Pancreas (tissue), 10 donors: ENCODE measurements around the gene DIPK1A. TPM values are rescaled to one million over a fixed set of nuclear protein-coding genes. Genes with fewer than 3 reads are reported as not detected.
A peak's percentile ranks its signal among the peaks of the same experiment; 100 is the strongest.

Source experiments
- ATAC-seq, 4 donors: fragments of 200-7000 bp; cut with Tn5 transposase; one replicate each; pipeline versions ENCODE4 v1.8.0 to v1.9.1; 2020; ENCODE audit warnings: mild to moderate bottlenecking in 4 of 4, moderate library complexity in 4 of 4
- DNase-seq, 6 donors: peaks; one replicate each; pipeline ENCODE4 v3.0.0-alpha.2; 2020
- FAIRE-seq: peaks from 2 replicates; lab custom pipeline; 2012; peaks lifted over from hg19 to GRCh38; lab: Jason Lieb, UNC
- H3K27ac ChIP-seq, 4 donors: fragments of 200-600 bp; sonication (generic); 1 replicate in 3 of 4; 2 replicates in 1 of 4; pipeline versions ENCODE4 v1.5.0 to v1.8.0; 2020
- H3K27me3 ChIP-seq, 4 donors: fragments of 200-600 bp; one replicate each; pipeline ENCODE4 v1.8.0; 2021
- H3K36me3 ChIP-seq, 3 donors: fragments of 200-600 bp; sonication (generic) in 1 of 3; one replicate each; pipeline versions ENCODE4 v1.5.0 to v1.8.0; 2020 to 2021
- H3K4me1 ChIP-seq, 3 donors: fragments of 200-600 bp; one replicate each; pipeline ENCODE4 v1.8.0; 2021
- H3K4me3 ChIP-seq, 4 donors: fragments of 200-600 bp; sonication (generic) in 2 of 4; one replicate each; pipeline versions ENCODE4 v1.5.0 to v1.8.0; 2020 to 2021
- H3K9me3 ChIP-seq, 4 donors: fragments of 200-600 bp; one replicate each; pipeline ENCODE4 v1.8.0; 2021
- CTCF ChIP-seq, 4 donors: fragments of 200-600 bp; sonication (generic) in 3 of 4; IDR thresholded peaks; one replicate each; pipeline versions ENCODE4 v1.5.0 to v1.8.0; 2021; ENCODE audit warnings: antibody characterized with exemption in 4 of 4
- whole genome bisulfite sequencing, 2 donors: extraction: QIAGEN DNeasy Blood & Tissue Kit; methylation state at CpG; one replicate each; pipeline ENCODE4 v1.1.7; 2013; 5-methylcytosine and 5-hydroxymethylcytosine counted together
- intact Hi-C, 3 donors: fragments of 100-400 bp; cut with DNase I; formaldehyde crosslinking; loops; one replicate each; pipeline versions ENCODE4 v1.11.1 to v1.14.2; 2022
- polyA plus RNA-seq, 2 donors: library from polyadenylated mRNA; stranded (reverse); fragments of 200-250 nt; gene quantifications; one replicate each; pipeline ENCODE4 v1.2.3, GENCODE V29; 2013
- total RNA-seq, 6 donors: library from RNA; stranded (reverse); fragmentation: NEBNext Ultra II Directional in 4 of 6; extraction: Animal tissue kit (Norgen Biotek cat#: 25700) in 4 of 6; gene quantifications; one replicate each; pipeline versions ENCODE4 v1.2.1 to v1.2.4, GENCODE V29; 2021 to 2023
- donor health status: healthy with polysubstance abuse.
- donor health status: DM: no; HTN: no; CAD: no; lungs with moderate emphysema.
- donor health status: DM: no; HTN: no; CAD: no.
- donor health status: control.
- donor health status: control.
- donor health status: Bipolar disorder and iron deficiency.
- donor health status: DM: yes; HTN: yes; CAD: no.
- donor health status: DM: no; HTN: no; CAD: no.
- donor health status: DM: no; HTN: no; CAD: no.
- donor health status: DM: yes; HTN: yes; CAD: no.

Gene DIPK1A
- total RNA-seq (1 to 10 TPM; 1.1 to 5.4 (median 2.5) TPM), polyA plus RNA-seq (1 to 10 TPM in 1 of 2 donors, under 1 TPM in 1; 0.80 to 1.4 TPM)

- ATAC-seq: peak; percentile 77 to 87 (median 84)
- 1% methylated on average over 34 to 103 of the region's 103 CpGs for WGBS, 2 donors
- peak within 1 kb of the TSS; percentile 62 to 93 (median 86) for H3K4me3 ChIP-seq
- DNase-seq: peak; percentile 71 to 91 (median 81)
- no peaks in the 10 kb centered on the region for H3K36me3 ChIP-seq
- TF ChIP-seq CTCF (IDR thresholded peaks at IDR 0.05): no peak
- H3K27ac ChIP-seq: peak within 1 kb of the TSS; percentile 76 to 96 (median 87)
- FAIRE-seq: no peak
- peaks cover 0 to 5% (median 0%) of the 10 kb centered on the region in 3 donors for H3K4me1 ChIP-seq
- intact Hi-C loops: loop anchor here in 1 of 3 donors (10.0 kb wide), 1 partner anchor 97 kb away; no protein-coding TSS in a partner anchor
- H3K9me3 ChIP-seq: no peaks in the 10 kb centered on the region
- H3K27me3 ChIP-seq: no peaks in the 10 kb centered on the region
These were observed at the start of gene DIPK1A for GRCh38 chr1:92961131-92961895. Gene DIPK1A, minus strand, starts transcription at chr1:92961462. Its CDS starts 33 bp downstream, at chr1:92961429.

GRCh38 chr1:93007941-93008577, 46.8 kb upstream of the DIPK1A start:
- FAIRE-seq (no peak), DNase-seq (no peak), ATAC-seq (no peak)
- H3K9me3 ChIP-seq: no peaks in the 10 kb centered on the region
- H3K27me3 ChIP-seq: no peaks in the 10 kb centered on the region
- H3K27ac ChIP-seq: no peak overlapping the region
- WGBS, 2 donors: 50 to 60% methylated on average over 6 of the region's 6 CpGs
- no peaks in the 10 kb centered on the region for H3K36me3 ChIP-seq
- H3K4me1 ChIP-seq: no peaks in the 10 kb centered on the region
- no peak for TF ChIP-seq CTCF (IDR thresholded peaks at IDR 0.05)
- H3K4me3 ChIP-seq: no peak overlapping the region
- intact Hi-C loops: no loop called here

DNA sequence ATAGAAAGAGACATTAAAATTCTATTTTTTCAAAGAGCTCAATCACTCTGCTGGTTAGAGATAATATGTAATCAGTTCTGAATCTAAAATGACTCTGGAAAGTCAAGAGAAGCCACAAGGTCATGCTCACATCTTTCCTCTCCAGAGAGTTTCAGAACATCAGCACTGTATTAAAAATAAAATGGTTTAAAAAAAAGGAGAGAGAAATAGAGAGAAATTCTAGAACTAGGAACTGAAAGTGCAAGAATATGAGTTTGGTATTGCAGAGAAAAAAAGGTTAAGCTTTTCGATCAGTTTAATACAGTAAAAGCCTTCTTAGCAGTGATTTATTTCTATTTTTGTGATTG, 44.0 kb upstream of the DIPK1A start:
- Histone ChIP-seq H3K4me3 (no peak overlapping the region), H3K4me1 (peaks cover 0 to 5% (median 0%) of the 10 kb centered on the region in 3 donors), H3K27me3 (no peaks in the 10 kb centered on the region), H3K36me3 (no peaks in the 10 kb centered on the region), H3K27ac (no peak overlapping the region), H3K9me3 (no peaks in the 10 kb centered on the region)
- TF ChIP-seq CTCF (IDR thresholded peaks at IDR 0.05): no peak
- DNase-seq: no peak
- FAIRE-seq: no peak
- ATAC-seq: no peak
- intact Hi-C loops: no loop called here
- 82 to 92% methylated on average over 1 of the region's 1 CpG for WGBS, 2 donors

GRCh38 chr1:93004566-93005251, 43.4 kb upstream of the DIPK1A start:
- no peak for TF ChIP-seq CTCF (IDR thresholded peaks at IDR 0.05)
- DNase-seq (no peak), FAIRE-seq (no peak), ATAC-seq (no peak)
- no peaks in the 10 kb centered on the region for H3K27me3 ChIP-seq
- H3K4me1 ChIP-seq: peaks cover 0 to 5% (median 0%) of the 10 kb centered on the region in 3 donors
- 78 to 82% methylated on average over 5 of the region's 5 CpGs for WGBS, 2 donors
- intact Hi-C loops: no loop called here
- no peak overlapping the region for H3K27ac ChIP-seq
- no peaks in the 10 kb centered on the region for H3K36me3 ChIP-seq
- no peak overlapping the region for H3K4me3 ChIP-seq
- H3K9me3 ChIP-seq: no peaks in the 10 kb centered on the region
